Mesodermal cell (in vitro differentiated cells): ENCODE measurements around the gene SLC5A12.

Experiments
- H3K27ac ChIP-seq: 2 replicates; pipeline ENCODE4 v1.7.0; 2013; ENCODE audit warnings: mild to moderate bottlenecking, low read depth, low read length, moderate library complexity; ENCODE audit not compliant: severe bottlenecking
- H3K36me3 ChIP-seq: 2 replicates; pipeline ENCODE4 v1.7.1; 2013; ENCODE audit warnings: mild to moderate bottlenecking, low read length, moderate library complexity; ENCODE audit not compliant: control insufficient read depth, insufficient read depth
- H3K4me1 ChIP-seq: one replicate; pipeline ENCODE4 v1.7.1; 2013; ENCODE audit warnings: mild to moderate bottlenecking, low read length; ENCODE audit not compliant: insufficient read depth, control insufficient read depth, poor library complexity, severe bottlenecking
- H3K4me3 ChIP-seq: 2 replicates; pipeline ENCODE4 v1.7.0; 2013; ENCODE audit warnings: low read length, control low read depth, mild to moderate bottlenecking; ENCODE audit not compliant: insufficient read depth, poor library complexity, severe bottlenecking; ENCODE audit errors: extremely low read depth
- H3K9me3 ChIP-seq: 2 replicates; pipeline ENCODE4 v1.7.1; 2013; ENCODE audit warnings: mild to moderate bottlenecking, low read length, moderate library complexity; ENCODE audit not compliant: control insufficient read depth
- WGBS, 2 experiments: methylation state at CpG; one replicate each; pipeline ENCODE4 v1.1.5; 2013; ENCODE audit warnings: missing lambda C conversion rate in 2 of 2; ENCODE audit not compliant: insufficient coverage in 2 of 2; 5-methylcytosine and 5-hydroxymethylcytosine counted together

SLC5A12 gene

DNA sequence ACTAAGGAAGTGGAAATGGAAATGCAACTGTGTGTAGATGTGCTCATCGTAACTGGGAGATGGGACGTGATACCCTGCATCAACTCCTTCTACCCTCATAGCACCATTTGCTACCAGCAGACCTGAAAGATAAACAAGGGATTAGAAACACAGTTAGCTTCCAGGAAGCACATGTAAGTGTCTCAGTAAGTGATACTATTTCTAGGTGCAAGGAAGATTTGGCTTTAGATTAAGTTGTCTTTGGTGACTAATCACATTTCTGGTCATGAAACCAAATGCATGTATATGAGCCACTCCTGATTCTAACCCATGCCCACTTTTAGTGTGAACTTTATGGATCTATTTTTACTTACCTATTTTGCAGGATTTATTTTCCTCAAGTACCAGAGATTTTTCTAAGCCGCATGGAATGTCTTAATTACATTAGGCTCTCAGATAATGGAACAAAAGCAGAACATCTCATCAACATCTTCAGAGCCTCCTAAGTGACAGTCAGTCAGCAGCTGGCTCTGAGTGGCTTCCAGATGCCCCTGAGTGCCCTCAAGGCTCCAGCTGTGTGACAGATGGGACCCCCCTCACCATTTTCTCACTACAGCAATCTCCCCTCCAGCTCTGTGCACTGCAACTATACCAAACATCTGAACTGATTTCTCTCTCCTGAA is 21.2 kb downstream of the SLC5A12 start:
- peaks cover 11% of the 10 kb centered on the region for H3K4me1 ChIP-seq
- WGBS, 2 experiments: 33% methylated on average over 1 of the region's 3 CpGs; no CpG with 5 or more reads in 1 of the 2 experiments
- H3K27ac ChIP-seq: peak overlapping the region; percentile 54
- no peaks in the 10 kb centered on the region for H3K9me3 ChIP-seq
- no peaks in the 10 kb centered on the region for H3K36me3 ChIP-seq
- no peak overlapping the region for H3K4me3 ChIP-seq

DNA sequence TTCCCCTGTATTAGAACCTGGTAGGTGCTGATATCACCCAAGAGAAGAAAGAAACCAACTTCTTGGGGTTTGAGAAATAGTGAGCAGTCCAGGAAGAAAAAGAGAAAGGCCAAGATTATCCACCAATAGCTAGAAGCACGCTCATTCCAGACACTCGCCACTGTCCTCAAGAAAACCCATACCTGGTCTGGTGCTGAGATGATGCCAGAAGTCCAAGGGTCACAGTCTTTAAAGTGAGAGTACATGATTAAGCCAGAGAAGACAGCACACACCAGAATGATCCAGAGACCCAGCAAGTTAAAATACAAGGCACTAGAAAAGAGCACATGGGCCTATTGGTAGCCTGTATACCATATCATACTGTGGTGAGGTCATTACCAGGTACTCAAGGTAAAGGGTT is 23.6 kb downstream of the SLC5A12 start:
- Histone ChIP-seq H3K4me1 (peaks cover 11% of the 10 kb centered on the region), H3K4me3 (no peak overlapping the region), H3K9me3 (no peaks in the 10 kb centered on the region), H3K36me3 (no peaks in the 10 kb centered on the region), H3K27ac (no peak overlapping the region)
- WGBS, 2 experiments: no CpG with 5 or more reads among the region's 2 CpGs

DNA sequence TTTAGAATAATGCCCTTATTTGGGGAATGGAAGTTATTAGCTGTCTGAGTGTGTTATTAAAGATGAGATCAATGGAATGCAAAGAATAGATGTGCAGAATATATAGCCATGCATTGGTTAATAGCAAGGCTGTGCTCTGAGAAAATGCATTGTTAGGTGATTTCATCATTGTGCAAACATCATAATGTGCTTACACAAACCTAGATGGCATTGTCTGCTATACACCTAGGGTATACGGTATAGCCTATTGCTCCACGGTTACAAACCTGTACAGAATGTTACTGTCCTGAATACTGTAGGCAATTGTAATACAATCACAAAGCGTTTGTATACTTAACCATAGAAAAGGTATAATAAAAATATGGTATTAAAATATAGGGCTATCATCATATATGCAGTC is 25.5 kb downstream of the SLC5A12 start:
- Histone ChIP-seq H3K4me1 (peaks cover 11% of the 10 kb centered on the region), H3K27ac (no peak overlapping the region), H3K4me3 (no peak overlapping the region), H3K9me3 (no peaks in the 10 kb centered on the region), H3K36me3 (no peaks in the 10 kb centered on the region)
- WGBS, 2 experiments: no CpG with 5 or more reads among the region's 3 CpGs

DNA sequence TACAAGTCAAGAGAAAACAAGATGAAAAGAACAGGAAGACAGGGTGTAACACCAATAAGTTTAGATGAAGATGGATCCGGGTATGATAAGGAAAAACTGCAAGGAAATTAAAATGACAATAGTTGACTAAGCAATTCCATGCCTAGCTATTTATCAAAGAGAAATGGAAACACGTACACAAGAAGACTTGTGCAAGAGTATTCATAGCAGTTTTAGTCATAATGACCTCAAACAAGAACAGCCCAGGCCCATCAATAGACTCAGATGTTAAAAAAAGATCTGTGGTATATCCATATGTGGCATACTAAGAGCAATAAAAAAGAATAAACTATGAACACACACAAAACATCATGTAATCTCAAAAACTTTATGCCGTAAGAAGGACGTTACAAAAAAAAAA is 33.2 kb downstream of the SLC5A12 start:
- WGBS, 2 experiments: 100% methylated on average over 2 to 3 of the region's 4 CpGs

DNA sequence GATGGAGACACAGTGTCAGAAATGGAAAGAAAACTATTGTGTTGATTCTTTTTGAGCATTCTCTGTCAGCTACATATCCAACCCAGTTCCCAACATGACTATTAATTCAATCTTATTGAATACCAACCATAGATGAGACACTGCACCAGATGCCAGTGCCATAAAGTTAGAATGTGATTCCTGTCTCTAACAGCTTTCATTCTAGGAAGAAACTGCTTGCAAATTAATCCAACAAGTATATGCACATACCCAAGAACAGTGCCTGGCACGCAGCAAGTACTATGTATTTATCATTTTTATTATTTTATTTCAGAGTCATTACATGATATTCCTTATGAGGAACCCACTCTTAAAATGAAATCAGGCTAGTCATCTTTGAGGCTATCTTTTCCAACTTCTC is 34.5 kb downstream of the SLC5A12 start:
- no CpG with 5 or more reads among the region's 1 CpG for WGBS, 2 experiments
- no peaks in the 10 kb centered on the region for H3K9me3 ChIP-seq
- no peak overlapping the region for H3K4me3 ChIP-seq
- no peak overlapping the region for H3K27ac ChIP-seq
- no peaks in the 10 kb centered on the region for H3K36me3 ChIP-seq
- H3K4me1 ChIP-seq: no peaks in the 10 kb centered on the region

More for the DNA sequence above, 33.2 kb downstream of the SLC5A12 start:
- H3K36me3 ChIP-seq: no peaks in the 10 kb centered on the region
- H3K4me1 ChIP-seq: no peaks in the 10 kb centered on the region
- no peaks in the 10 kb centered on the region for H3K9me3 ChIP-seq
- no peak overlapping the region for H3K4me3 ChIP-seq
- no peak overlapping the region for H3K27ac ChIP-seq

DNA sequence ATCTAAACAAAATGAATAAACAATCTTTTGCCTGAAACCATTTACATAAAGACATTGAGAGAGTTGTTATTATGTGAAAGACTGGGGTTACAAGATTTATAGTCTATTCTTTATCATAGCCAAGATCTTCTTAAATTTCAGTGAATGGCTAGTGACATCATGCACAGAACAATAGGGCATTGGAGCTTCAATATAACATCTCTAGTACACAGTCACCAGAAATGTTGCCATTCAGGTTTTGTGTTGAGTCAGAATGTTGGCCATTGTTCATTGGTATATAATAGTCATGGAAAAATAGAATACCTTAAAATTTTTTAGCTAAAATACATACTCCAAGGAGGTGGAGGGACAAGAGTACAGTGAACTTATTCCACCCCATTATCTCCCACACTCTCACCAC is 44.3 kb downstream of the SLC5A12 start:
- no peak overlapping the region for H3K27ac ChIP-seq
- no peak overlapping the region for H3K4me3 ChIP-seq
- H3K36me3 ChIP-seq: no peaks in the 10 kb centered on the region
- no peaks in the 10 kb centered on the region for H3K4me1 ChIP-seq
- H3K9me3 ChIP-seq: no peaks in the 10 kb centered on the region

DNA sequence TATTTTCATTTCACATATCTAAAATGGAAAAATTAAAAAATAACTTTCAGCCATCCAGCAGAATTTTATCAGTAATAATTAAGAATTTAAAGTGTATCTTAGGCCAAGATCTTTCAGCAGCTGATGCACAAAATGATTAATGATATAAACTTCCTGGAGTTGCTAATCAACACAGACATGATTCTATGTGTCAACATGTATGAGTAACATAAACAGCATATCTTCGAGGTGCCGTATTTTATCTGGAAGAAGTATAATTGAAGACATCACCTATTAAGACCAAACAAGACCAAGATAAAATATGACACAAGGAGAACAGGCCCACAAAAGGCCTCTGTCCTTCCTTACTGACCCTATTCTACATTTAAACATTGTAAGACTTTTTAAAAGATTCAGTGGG is 45.2 kb downstream of the SLC5A12 start:
- no peak overlapping the region for H3K4me3 ChIP-seq
- no peak overlapping the region for H3K27ac ChIP-seq
- WGBS, 2 experiments: no CpG with 5 or more reads among the region's 2 CpGs
- no peaks in the 10 kb centered on the region for H3K9me3 ChIP-seq
- no peaks in the 10 kb centered on the region for H3K36me3 ChIP-seq
- H3K4me1 ChIP-seq: no peaks in the 10 kb centered on the region

DNA sequence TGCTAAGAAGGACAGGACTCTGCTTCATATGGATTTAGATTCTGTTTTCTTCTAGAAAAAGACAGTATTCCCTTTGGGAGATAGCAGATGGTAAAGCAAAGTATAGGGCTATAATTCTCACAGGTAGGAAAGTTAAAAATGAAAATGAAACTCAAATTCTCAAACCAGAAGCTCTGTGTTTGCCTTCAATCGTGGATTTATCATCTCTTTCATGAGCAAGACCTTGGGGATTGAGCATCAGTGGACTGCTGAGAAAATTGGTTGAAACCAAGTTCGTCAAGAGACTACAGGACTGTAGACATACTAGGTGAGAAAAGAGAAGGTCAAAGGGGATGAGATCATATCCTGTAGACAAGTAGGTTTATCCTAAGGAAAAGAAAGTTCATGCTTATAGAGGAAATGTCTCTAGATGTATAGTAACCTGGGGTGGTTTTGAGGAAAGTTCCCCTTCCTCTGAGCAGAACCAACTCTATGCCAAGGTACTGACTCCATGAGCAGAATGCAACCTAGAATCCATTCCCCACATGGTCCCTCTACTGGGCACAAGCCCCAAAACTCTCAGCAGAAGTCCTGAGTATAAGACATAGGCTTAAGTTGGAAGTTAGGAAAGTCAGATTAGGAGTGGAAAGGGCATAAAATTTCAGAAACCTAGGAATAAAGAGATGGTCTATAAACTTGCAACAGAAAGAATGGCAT is 46.5 kb downstream of the SLC5A12 start:
- Histone ChIP-seq H3K4me3 (no peak overlapping the region), H3K9me3 (no peaks in the 10 kb centered on the region), H3K4me1 (no peaks in the 10 kb centered on the region), H3K27ac (no peak overlapping the region), H3K36me3 (no peaks in the 10 kb centered on the region)
- WGBS, 2 experiments: 76 to 78% methylated on average over 1 to 2 of the region's 2 CpGs

DNA sequence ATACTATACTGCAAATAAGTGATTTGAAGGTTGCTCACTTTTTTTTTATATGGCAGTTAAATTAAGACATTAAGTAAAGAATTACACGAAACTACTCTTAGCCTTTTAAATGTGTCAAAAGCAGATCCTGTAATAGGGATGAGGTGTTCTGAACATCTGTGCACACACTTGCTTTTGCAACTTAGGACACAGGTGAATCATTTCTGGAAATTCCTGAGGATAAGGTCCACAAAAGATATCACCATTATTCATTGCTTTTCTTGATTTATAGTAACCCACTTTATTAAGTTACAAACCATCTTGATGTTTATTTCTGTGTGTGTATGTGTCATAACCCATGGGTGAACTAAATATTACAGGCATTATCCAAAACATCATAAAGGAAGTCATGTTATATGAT is 55.9 kb downstream of the SLC5A12 start:
- H3K27ac ChIP-seq: no peak overlapping the region
- no peaks in the 10 kb centered on the region for H3K9me3 ChIP-seq
- no CpG with 5 or more reads among the region's 1 CpG for WGBS, 2 experiments

DNA sequence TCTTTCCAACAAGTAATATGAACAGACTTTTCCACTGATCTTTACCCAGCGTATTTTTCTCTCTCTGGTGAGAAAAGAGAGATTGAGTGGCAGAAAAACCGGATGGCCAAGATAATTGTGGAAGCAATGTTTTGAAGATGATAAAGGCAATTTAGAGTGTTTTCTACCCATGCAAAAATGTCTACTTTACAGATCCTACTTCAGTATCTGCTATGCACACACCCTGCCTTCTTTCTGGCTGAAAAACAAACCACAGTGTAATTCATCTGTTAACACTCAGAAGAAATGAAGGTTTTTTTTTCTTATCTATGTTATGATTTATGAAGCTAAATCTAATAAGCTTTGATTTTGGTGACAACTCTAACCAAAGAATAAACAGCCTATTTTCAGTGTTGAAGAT is 56.8 kb downstream of the SLC5A12 start:
- H3K27ac ChIP-seq: no peak overlapping the region
- no peaks in the 10 kb centered on the region for H3K4me1 ChIP-seq
- no CpG with 5 or more reads among the region's 2 CpGs for WGBS, 2 experiments
- H3K4me3 ChIP-seq: no peak overlapping the region
- no peaks in the 10 kb centered on the region for H3K36me3 ChIP-seq
- H3K9me3 ChIP-seq: no peaks in the 10 kb centered on the region

More for the DNA sequence above, 55.9 kb downstream of the SLC5A12 start:
- H3K4me1 ChIP-seq: no peaks in the 10 kb centered on the region
- H3K36me3 ChIP-seq: no peaks in the 10 kb centered on the region
- no peak overlapping the region for H3K4me3 ChIP-seq

DNA sequence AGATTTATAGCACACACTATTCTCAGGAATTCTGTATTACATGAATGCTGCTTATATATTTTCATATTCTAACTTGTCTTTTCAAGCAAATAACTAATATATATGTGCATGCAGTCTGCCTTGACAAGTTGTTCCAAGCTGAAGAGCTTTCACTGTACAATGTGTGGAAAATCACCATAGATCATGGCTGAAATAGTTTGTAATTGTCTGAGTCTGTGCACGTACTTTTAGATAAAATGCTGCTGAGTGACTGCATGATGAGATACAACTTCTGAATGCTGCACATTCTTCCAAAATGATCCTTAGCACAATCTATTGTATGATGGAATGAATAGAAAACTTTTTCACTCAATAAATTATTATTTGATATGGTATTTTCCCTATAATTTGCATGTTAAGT is 58.9 kb downstream of the SLC5A12 start:
- no peak overlapping the region for H3K27ac ChIP-seq
- no peaks in the 10 kb centered on the region for H3K4me1 ChIP-seq
- no peak overlapping the region for H3K4me3 ChIP-seq
- no CpG with 5 or more reads among the region's 1 CpG for WGBS, 2 experiments
- H3K9me3 ChIP-seq: no peaks in the 10 kb centered on the region
- no peaks in the 10 kb centered on the region for H3K36me3 ChIP-seq
